ENCODE measurements around the gene FDXR.

The FDXR gene

GRCh38 chr17:74842599-74843351 is 30.0 kb downstream of the FDXR start:
- H3K36me3 ChIP-seq (ENCODE audit: control insufficient read depth, insufficient read depth, low read length) = no peaks in the 10 kb centered on the region
- no peak overlapping the region for H3K9ac ChIP-seq (ENCODE audit: low read length)
- H3K27me3 ChIP-seq (ENCODE audit: control insufficient read depth, insufficient read depth, low read length) = peaks cover 64% of the 10 kb centered on the region
- H3K27ac ChIP-seq (ENCODE audit: low read depth, low read length) = no peak overlapping the region
- no peaks in the 10 kb centered on the region for H3K9me3 ChIP-seq (ENCODE audit: control insufficient read depth, insufficient read depth, low read depth, low read length)
- H3K4me1 ChIP-seq (ENCODE audit: control insufficient read depth, insufficient read depth, low read length) = peaks cover 16% of the 10 kb centered on the region
- H3K4me3 ChIP-seq (ENCODE audit: low read depth, low read length) = peak overlapping the region; percentile 64

- Histone ChIP-seq H3K27me3 (ENCODE audit: control insufficient read depth, insufficient read depth, low read length) (peaks cover 58% of the 10 kb centered on the region), H3K9ac (ENCODE audit: low read length) (no peak overlapping the region), H3K4me1 (ENCODE audit: control insufficient read depth, insufficient read depth, low read length) (peaks cover 16% of the 10 kb centered on the region), H3K9me3 (ENCODE audit: control insufficient read depth, insufficient read depth, low read depth, low read length) (no peaks in the 10 kb centered on the region), H3K36me3 (ENCODE audit: control insufficient read depth, insufficient read depth, low read length) (no peaks in the 10 kb centered on the region), H3K4me3 (ENCODE audit: low read depth, low read length) (peak overlapping the region; percentile 64), H3K27ac (ENCODE audit: low read depth, low read length) (no peak overlapping the region)
Observed at GRCh38 chr17:74842146-74842598, 30.6 kb downstream of the FDXR start.

- H3K27ac ChIP-seq (ENCODE audit: low read depth, low read length) = no peak overlapping the region
- H3K4me1 ChIP-seq (ENCODE audit: control insufficient read depth, insufficient read depth, low read length) = peaks cover 16% of the 10 kb centered on the region
- no peak overlapping the region for H3K4me3 ChIP-seq (ENCODE audit: low read depth, low read length)
- peaks cover 4% of the 10 kb centered on the region for H3K36me3 ChIP-seq (ENCODE audit: control insufficient read depth, insufficient read depth, low read length)
- H3K27me3 ChIP-seq (ENCODE audit: control insufficient read depth, insufficient read depth, low read length) = peaks cover 49% of the 10 kb centered on the region
- H3K9ac ChIP-seq (ENCODE audit: low read length) = no peak overlapping the region
- no peaks in the 10 kb centered on the region for H3K9me3 ChIP-seq (ENCODE audit: control insufficient read depth, insufficient read depth, low read depth, low read length)
Observed at GRCh38 chr17:74840989-74841666, 31.7 kb downstream of the FDXR start.

- H3K36me3 ChIP-seq (ENCODE audit: control insufficient read depth, insufficient read depth, low read length) = peaks cover 8% of the 10 kb centered on the region
- no peak overlapping the region for H3K27ac ChIP-seq (ENCODE audit: low read depth, low read length)
- peaks cover 41% of the 10 kb centered on the region for H3K27me3 ChIP-seq (ENCODE audit: control insufficient read depth, insufficient read depth, low read length)
- no peak overlapping the region for H3K4me3 ChIP-seq (ENCODE audit: low read depth, low read length)
- H3K9ac ChIP-seq (ENCODE audit: low read length) = no peak overlapping the region
- peaks cover 16% of the 10 kb centered on the region for H3K4me1 ChIP-seq (ENCODE audit: control insufficient read depth, insufficient read depth, low read length)
- H3K9me3 ChIP-seq (ENCODE audit: control insufficient read depth, insufficient read depth, low read depth, low read length) = no peaks in the 10 kb centered on the region
Observed at GRCh38 chr17:74839990-74840852, 32.6 kb downstream of the FDXR start.

- peaks cover 16% of the 10 kb centered on the region for H3K4me1 ChIP-seq (ENCODE audit: control insufficient read depth, insufficient read depth, low read length)
- H3K9ac ChIP-seq (ENCODE audit: low read length) = no peak overlapping the region
- H3K4me3 ChIP-seq (ENCODE audit: low read depth, low read length) = no peak overlapping the region
- no peaks in the 10 kb centered on the region for H3K9me3 ChIP-seq (ENCODE audit: control insufficient read depth, insufficient read depth, low read depth, low read length)
- H3K36me3 ChIP-seq (ENCODE audit: control insufficient read depth, insufficient read depth, low read length) = peaks cover 8% of the 10 kb centered on the region
- H3K27ac ChIP-seq (ENCODE audit: low read depth, low read length) = no peak overlapping the region
- peaks cover 23% of the 10 kb centered on the region for H3K27me3 ChIP-seq (ENCODE audit: control insufficient read depth, insufficient read depth, low read length)
Observed at GRCh38 chr17:74838274-74838673, 34.5 kb downstream of the FDXR start.

GRCh38 chr17:74836691-74837467 is 35.9 kb downstream of the FDXR start:
- Histone ChIP-seq H3K9me3 (ENCODE audit: control insufficient read depth, insufficient read depth, low read depth, low read length) (no peaks in the 10 kb centered on the region), H3K27ac (ENCODE audit: low read depth, low read length) (no peak overlapping the region), H3K36me3 (ENCODE audit: control insufficient read depth, insufficient read depth, low read length) (peaks cover 8% of the 10 kb centered on the region), H3K27me3 (ENCODE audit: control insufficient read depth, insufficient read depth, low read length) (peaks cover 15% of the 10 kb centered on the region; the same call in 1 of the 2 replicates), H3K9ac (ENCODE audit: low read length) (no peak overlapping the region), H3K4me1 (ENCODE audit: control insufficient read depth, insufficient read depth, low read length) (peaks cover 16% of the 10 kb centered on the region), H3K4me3 (ENCODE audit: low read depth, low read length) (no peak overlapping the region)

- Histone ChIP-seq H3K27ac (ENCODE audit: low read depth, low read length) (no peak overlapping the region), H3K4me1 (ENCODE audit: control insufficient read depth, insufficient read depth, low read length) (peaks cover 12% of the 10 kb centered on the region), H3K9me3 (ENCODE audit: control insufficient read depth, insufficient read depth, low read depth, low read length) (no peaks in the 10 kb centered on the region), H3K27me3 (ENCODE audit: control insufficient read depth, insufficient read depth, low read length) (peaks cover 8% of the 10 kb centered on the region; the same call in 1 of the 2 replicates), H3K9ac (ENCODE audit: low read length) (no peak overlapping the region), H3K4me3 (ENCODE audit: low read depth, low read length) (no peak overlapping the region), H3K36me3 (ENCODE audit: control insufficient read depth, insufficient read depth, low read length) (peaks cover 8% of the 10 kb centered on the region)
Observed at GRCh38 chr17:74836191-74836590, 36.6 kb downstream of the FDXR start.

- H3K9me3 ChIP-seq (ENCODE audit: control insufficient read depth, insufficient read depth, low read depth, low read length) = no peaks in the 10 kb centered on the region
- no peaks in the 10 kb centered on the region for H3K4me1 ChIP-seq (ENCODE audit: control insufficient read depth, insufficient read depth, low read length)
- H3K4me3 ChIP-seq (ENCODE audit: low read depth, low read length) = no peak overlapping the region
- H3K27ac ChIP-seq (ENCODE audit: low read depth, low read length) = no peak overlapping the region
- no peaks in the 10 kb centered on the region for H3K27me3 ChIP-seq (ENCODE audit: control insufficient read depth, insufficient read depth, low read length)
- peaks cover 11% of the 10 kb centered on the region for H3K36me3 ChIP-seq (ENCODE audit: control insufficient read depth, insufficient read depth, low read length)
- no peak overlapping the region for H3K9ac ChIP-seq (ENCODE audit: low read length)
Observed at GRCh38 chr17:74833501-74834377, 39.1 kb downstream of the FDXR start.

GRCh38 chr17:74832421-74832820 is 40.4 kb downstream of the FDXR start:
- Histone ChIP-seq H3K27ac (ENCODE audit: low read depth, low read length) (no peak overlapping the region), H3K9ac (ENCODE audit: low read length) (no peak overlapping the region)

More at GRCh38 chr17:74832421-74832820, 40.4 kb downstream of the FDXR start:
- peaks cover 11% of the 10 kb centered on the region for H3K36me3 ChIP-seq (ENCODE audit: control insufficient read depth, insufficient read depth, low read length)
- H3K9me3 ChIP-seq (ENCODE audit: control insufficient read depth, insufficient read depth, low read depth, low read length) = no peaks in the 10 kb centered on the region
- no peak overlapping the region for H3K4me3 ChIP-seq (ENCODE audit: low read depth, low read length)
- H3K4me1 ChIP-seq (ENCODE audit: control insufficient read depth, insufficient read depth, low read length) = no peaks in the 10 kb centered on the region
- no peaks in the 10 kb centered on the region for H3K27me3 ChIP-seq (ENCODE audit: control insufficient read depth, insufficient read depth, low read length)

Measured in HUES6 (cell line).